ENCODE data around the gene ATRNL1.

- TF ChIP-seq CTCF (IDR thresholded peaks at IDR 0.05) (no peak), POLR2A (IDR thresholded peaks at IDR 0.05) (no peak)
Measured at GRCh38 chr10:115992236-115992986, 899.2 kb downstream of the ATRNL1 start.
